B cell (primary cell): Measurements from ENCODE around the gene RAD51B. TPM values are rescaled to one million over a fixed set of nuclear protein-coding genes. Genes with fewer than 3 reads are reported as not detected.

ENCODE experiments used
- ATAC-seq: fragments of 200-7000 bp; cut with Tn5 transposase; one replicate; pipeline ENCODE4 v1.10.0; 2021; ENCODE audit warnings: low read depth, mild to moderate bottlenecking, moderate number of reproducible peaks, moderate library complexity
- CTCF ChIA-PET: fragments of 350-600 bp; sonication (Branson Sonifier 250); formaldehyde crosslinking; loops from one replicate; lab custom pipeline; 2021; ENCODE audit warnings: antibody characterized with exemption, inconsistent platforms; lab: Charles Lee
- POLR2A ChIA-PET: fragments of 350-600 bp; sonication (Branson Sonifier 250); formaldehyde crosslinking; loops from one replicate; lab custom pipeline; 2021; ENCODE audit warnings: antibody characterized with exemption; lab: Charles Lee
- DNase-seq: peaks from one replicate; pipeline ENCODE4 v3.0.0; 2013
- H2AFZ ChIP-seq: 2 replicates; pipeline ENCODE4 v1.6.1; 2012; ENCODE audit warnings: mild to moderate bottlenecking, low read depth, low read length; ENCODE audit not compliant: insufficient read depth, poor library complexity, severe bottlenecking
- H3K27ac ChIP-seq, 2 donors: 1 replicate in 1 of 2; 2 replicates in 1 of 2; pipeline ENCODE4 v1.5.1; 2012 to 2013; ENCODE audit warnings: low read length in 2 of 2, mild to moderate bottlenecking in 2 of 2, moderate library complexity in 1 of 2
- H3K27me3 ChIP-seq, 4 experiments: fragments of 200-600 bp in 1 of 4; sonication (generic) in 1 of 4; replicated peaks in 1 of 4; 1 replicate in 2 of 4; 2 replicates in 2 of 4; pipeline versions ENCODE4 v1.6.1 to v1.7.0; 2013 to 2016; ENCODE audit warnings: low read length in 3 of 4, mild to moderate bottlenecking in 2 of 4, mixed read lengths in 1 of 4, moderate library complexity in 1 of 4; ENCODE audit not compliant: insufficient read depth in 4 of 4, control insufficient read depth in 3 of 4; ENCODE audit errors: control extremely low read depth in 1 of 4
- H3K36me3 ChIP-seq, 2 experiments: replicated peaks in 1 of 2; 1 replicate in 1 of 2; 2 replicates in 1 of 2; pipeline versions ENCODE4 v1.6.1 to v1.7.1; 2013; ENCODE audit warnings: low read length in 1 of 2; ENCODE audit not compliant: insufficient read depth in 2 of 2, control insufficient read depth in 1 of 2; ENCODE audit errors: control extremely low read depth in 1 of 2, extremely low read depth in 1 of 2
- H3K4me1 ChIP-seq, 2 donors: fragments of 200-600 bp in 1 of 2; sonication (generic) in 1 of 2; 1 replicate in 1 of 2; 2 replicates in 1 of 2; pipeline versions ENCODE4 v1.5.1 to v1.6.1; 2013 to 2017; ENCODE audit warnings: low read length in 2 of 2; ENCODE audit not compliant: control insufficient read depth in 2 of 2, insufficient read depth in 2 of 2
- H3K4me2 ChIP-seq: replicated peaks from 2 replicates; pipeline ENCODE3; 2012; ENCODE audit warnings: mild to moderate bottlenecking, low read depth, low read length; ENCODE audit not compliant: poor library complexity, severe bottlenecking
- H3K4me3 ChIP-seq, 5 experiments: fragments of 200-600 bp in 1 of 5; sonication (generic) in 1 of 5; 1 replicate in 3 of 5; 2 replicates in 2 of 5; pipeline versions ENCODE4 v1.5.1 to v1.7.0; 2011 to 2016; ENCODE audit warnings: low read length in 4 of 5, mild to moderate bottlenecking in 4 of 5, low read depth in 2 of 5, control low read depth in 1 of 5, moderate library complexity in 1 of 5; ENCODE audit not compliant: insufficient read depth in 1 of 5; ENCODE audit errors: control extremely low read depth in 1 of 5, extremely low read depth in 1 of 5
- H3K79me2 ChIP-seq: fragments of 200-600 bp; sonication (generic); one replicate; pipeline ENCODE4 v1.6.0; 2016; ENCODE audit warnings: low read length; ENCODE audit not compliant: control insufficient read depth, insufficient read depth
- H3K9ac ChIP-seq: fragments of 200-600 bp; sonication (generic); 2 replicates; pipeline ENCODE4 v1.6.1; 2017; ENCODE audit warnings: mild to moderate bottlenecking, low read length, moderate library complexity
- H3K9me3 ChIP-seq, 3 donors: one replicate each; pipeline versions ENCODE4 v1.6.1 to v1.7.1; 2013; ENCODE audit warnings: low read length in 2 of 3; ENCODE audit not compliant: control insufficient read depth in 2 of 3, insufficient read depth in 1 of 3; ENCODE audit errors: control extremely low read depth in 1 of 3
- H4K20me1 ChIP-seq: 2 replicates; pipeline ENCODE4 v1.6.0; 2012; ENCODE audit warnings: mild to moderate bottlenecking, low read length; ENCODE audit not compliant: insufficient read depth, control insufficient read depth, poor library complexity, severe bottlenecking
- H3K27ac Mint-ChIP-seq: one replicate; pipeline ENCODE4 v1.8.0; 2021; ENCODE audit warnings: mixed read lengths
- H3K27me3 Mint-ChIP-seq: one replicate; pipeline ENCODE4 v1.8.0; 2021; ENCODE audit warnings: mixed read lengths
- H3K4me1 Mint-ChIP-seq: one replicate; pipeline ENCODE4 v1.8.0; 2021; ENCODE audit warnings: mixed read lengths
- H3K4me3 Mint-ChIP-seq: one replicate; pipeline ENCODE4 v1.8.0; 2021; ENCODE audit warnings: mixed read lengths
- H3K9me3 Mint-ChIP-seq: one replicate; pipeline ENCODE4 v1.8.0; 2022; ENCODE audit warnings: mixed read lengths; ENCODE audit not compliant: insufficient read depth
- CTCF ChIP-seq: fragments of 200-600 bp; IDR thresholded peaks from one replicate; pipeline ENCODE4 v1.8.0; 2022; ENCODE audit warnings: antibody characterized with exemption, mild to moderate bottlenecking
- EZH2 ChIP-seq: IDR thresholded peaks from 2 replicates; pipeline ENCODE4 v1.6.1; 2012; ENCODE audit warnings: borderline replicate concordance, low read depth, mild to moderate bottlenecking, moderate library complexity, low read length; ENCODE audit not compliant: insufficient read depth, poor library complexity, severe bottlenecking
- WGBS: methylation state at CpG from one replicate; pipeline ENCODE4 v1.1.5; 2013; ENCODE audit warnings: missing lambda C conversion rate; ENCODE audit not compliant: insufficient coverage; 5-methylcytosine and 5-hydroxymethylcytosine counted together
- intact Hi-C: fragments of 100-400 bp; cut with micrococcal nuclease; formaldehyde crosslinking; loops from one replicate; pipeline ENCODE4 v1.10.0; 2022
- polyA plus RNA-seq: library from polyadenylated mRNA; depleted of rRNA; stranded (reverse); fragments of >200 nt; gene quantifications from 2 replicates; pipeline ENCODE4 v1.2.3, GENCODE V29; 2012
- total RNA-seq, 2 donors: library from RNA; stranded (reverse); fragments of 120-200 nt in 1 of 2; gene quantifications; 1 replicate in 1 of 2; 2 replicates in 1 of 2; pipeline versions ENCODE4 v1.2.3 to v1.2.4, GENCODE V29; 2013 to 2022

The RAD51B gene
- total and polyA plus RNA-seq, 2 donors (not counting 1 experiment from before 2014, with no cell fraction given), result 6.5 to 60.6 TPM

- ChIA-PET POLR2A (no interaction called here), CTCF (interaction anchor here (1.1 to 1.3 kb wide), 2 partner anchors 16 to 17 kb away, joined by 4 to 7 read pairs; no protein-coding TSS in a partner anchor)
- H3K4me1 Mint-ChIP-seq, result no peaks in the 10 kb centered on the region
- no peaks in the 10 kb centered on the region for H3K79me2 ChIP-seq
- no peak overlapping the region for H3K4me3 Mint-ChIP-seq
- no peaks in the 10 kb centered on the region for H3K27me3 ChIP-seq
- H3K4me2 ChIP-seq, result no peak overlapping the region
- no peak overlapping the region for H3K27ac ChIP-seq
- H3K4me3 ChIP-seq, result no peak overlapping the region
- ATAC-seq (no peak), DNase-seq (no peak)
- H3K36me3 ChIP-seq, result no peaks in the 10 kb centered on the region
- peaks cover 12% of the 10 kb centered on the region for H3K9me3 Mint-ChIP-seq
- no CpG with 5 or more reads among the region's 1 CpG for WGBS
- no peaks in the 10 kb centered on the region for H3K27me3 Mint-ChIP-seq
- no peaks in the 10 kb centered on the region for H4K20me1 ChIP-seq
- no peak overlapping the region for H3K27ac Mint-ChIP-seq
- H3K9ac ChIP-seq, result no peak overlapping the region
- no peak overlapping the region for H2AFZ ChIP-seq
- intact Hi-C loops, result no loop called here
- H3K4me1 ChIP-seq, result no peaks in the 10 kb centered on the region
- TF ChIP-seq EZH2 (no peak), CTCF (no peak)
- peaks cover 3 to 12% (median 4%) of the 10 kb centered on the region in 3 donors for H3K9me3 ChIP-seq
Measured at GRCh38 chr14:67900231-67900630, 80.7 kb downstream of the RAD51B start.

- Histone ChIP-seq H3K9me3 (no peaks in the 10 kb centered on the region), H3K27ac (no peak overlapping the region), H4K20me1 (no peaks in the 10 kb centered on the region), H3K4me1 (no peaks in the 10 kb centered on the region), H3K4me2 (no peak overlapping the region), H3K9ac (no peak overlapping the region), H3K36me3 (peaks cover 0 to 2% of the 10 kb centered on the region in 2 experiments), H3K79me2 (peaks cover 3% of the 10 kb centered on the region), H3K4me3 (no peak overlapping the region), H3K27me3 (no peaks in the 10 kb centered on the region), H2AFZ (no peak overlapping the region)
- H3K27me3 Mint-ChIP-seq, result no peaks in the 10 kb centered on the region
- ATAC-seq (no peak), DNase-seq (no peak)
- intact Hi-C loops, result no loop called here
- H3K4me3 Mint-ChIP-seq, result no peak overlapping the region
- no peak overlapping the region for H3K27ac Mint-ChIP-seq
- ChIA-PET CTCF (interaction anchor here (0.8 to 1.1 kb wide), 3 partner anchors 936 to 1199 kb away, joined by 3 to 5 read pairs (median 3); no protein-coding TSS in a partner anchor), POLR2A (no interaction called here)
- peaks cover 2% of the 10 kb centered on the region for H3K4me1 Mint-ChIP-seq
- H3K9me3 Mint-ChIP-seq, result peaks cover 11% of the 10 kb centered on the region
- TF ChIP-seq EZH2 (no peak), CTCF (no peak)
Measured at GRCh38 chr14:67908052-67908754, 88.6 kb downstream of the RAD51B start.
